PC-3 (cell line): ENCODE data around the gene BCO1. TPM values are rescaled to one million over a fixed set of nuclear protein-coding genes. Genes with fewer than 3 reads are reported as not detected.
A peak's percentile ranks its signal among the peaks of the same experiment; 100 is the strongest.

Source experiments
- ATAC-seq: fragments of 200-7000 bp; cut with Tn5 transposase; 2 replicates; pipeline ENCODE4 v1.9.1; 2020; ENCODE audit warnings: mild to moderate bottlenecking, moderate library complexity
- BruUV-seq: library from RNA; stranded (reverse); fragments of 400-500 nt; replicated peaks from 2 replicates; lab custom pipeline; 2021; lab: Mats Ljungman, UMichigan
- CTCF ChIA-PET: fragments of 300-600 bp; sonication (Branson Sonifier 250); formaldehyde crosslinking; loops from one replicate; lab custom pipeline; 2022; ENCODE audit warnings: antibody characterized with exemption; lab: Charles Lee
- POLR2A ChIA-PET: fragments of 300-600 bp; sonication (Branson Sonifier 250); formaldehyde crosslinking; loops from one replicate; lab custom pipeline; 2022; ENCODE audit warnings: antibody characterized with exemption; ENCODE audit not compliant: unreplicated experiment; lab: Charles Lee
- DNase-seq: peaks from one replicate; pipeline ENCODE4 v3.0.0-alpha.2; 2015
- H2AFZ ChIP-seq: fragments of 300-600 bp; sonication (generic); 2 replicates; pipeline ENCODE4 v1.6.0; 2016; ENCODE audit warnings: antibody characterized with exemption, low read length
- H3F3A ChIP-seq: fragments of 300-600 bp; sonication (generic); one replicate; pipeline ENCODE4 v1.6.0; 2017; ENCODE audit warnings: antibody characterized with exemption, low read length, control low read depth, mild to moderate bottlenecking; ENCODE audit not compliant: unreplicated experiment
- H3K27ac ChIP-seq: fragments of 300-600 bp; sonication (generic); 2 replicates; pipeline ENCODE4 v1.5.1; 2016; ENCODE audit warnings: mild to moderate bottlenecking, low read length
- H3K27me3 ChIP-seq: fragments of 300-600 bp; sonication (generic); 2 replicates; pipeline ENCODE4 v1.6.1; 2016; ENCODE audit warnings: low read length, mixed read lengths
- H3K36me3 ChIP-seq: fragments of 300-600 bp; sonication (generic); 2 replicates; pipeline ENCODE4 v1.6.1; 2016; ENCODE audit warnings: low read depth, mixed run types, low read length, mixed read lengths
- H3K4me1 ChIP-seq: fragments of 300-600 bp; sonication (generic); 2 replicates; pipeline ENCODE4 v1.5.1; 2016; ENCODE audit warnings: low read length; ENCODE audit not compliant: insufficient read depth
- H3K4me2 ChIP-seq: fragments of 300-600 bp; sonication (generic); 2 replicates; pipeline ENCODE4 v1.6.0; 2016; ENCODE audit warnings: low read length
- H3K4me3 ChIP-seq: fragments of 300-600 bp; sonication (generic); 2 replicates; pipeline ENCODE4 v1.5.1; 2016; ENCODE audit warnings: mild to moderate bottlenecking, low read length, mixed read lengths
- H3K79me2 ChIP-seq: fragments of 300-600 bp; sonication (generic); 2 replicates; pipeline ENCODE4 v1.6.1; 2017; ENCODE audit warnings: low read length, mixed read lengths
- H3K9ac ChIP-seq: fragments of 300-600 bp; sonication (generic); 2 replicates; pipeline ENCODE4 v1.6.0; 2016; ENCODE audit warnings: mild to moderate bottlenecking, low read length
- H3K9me2 ChIP-seq: fragments of 300-600 bp; sonication (generic); replicated peaks from 2 replicates; pipeline ENCODE4 v1.6.1; 2016; ENCODE audit warnings: mixed run types, low read length, mixed read lengths
- H3K9me3 ChIP-seq: fragments of 300-600 bp; sonication (generic); 2 replicates; pipeline ENCODE4 v1.6.1; 2016; ENCODE audit warnings: low read length, mixed read lengths
- H4K20me1 ChIP-seq: fragments of 300-600 bp; sonication (generic); 2 replicates; pipeline ENCODE4 v1.6.1; 2016; ENCODE audit warnings: low read length, mixed read lengths
- EZH2 ChIP-seq: fragments of 300-600 bp; sonication (generic); IDR thresholded peaks from one replicate; pipeline ENCODE4 v1.6.1; 2017; ENCODE audit warnings: antibody characterized with exemption, mild to moderate bottlenecking, low read length; ENCODE audit not compliant: unreplicated experiment
- EZH2phosphoT487 ChIP-seq: fragments of 300-600 bp; sonication (generic); IDR thresholded peaks from 2 replicates; pipeline ENCODE4 v1.6.1; 2018; ENCODE audit warnings: mild to moderate bottlenecking, antibody characterized with exemption, low read length, borderline replicate concordance
- intact Hi-C: fragments of 100-400 bp; cut with micrococcal nuclease; formaldehyde crosslinking; loops from 2 replicates; pipeline ENCODE4 v1.9.0; 2023
- total RNA-seq: library from RNA; depleted of rRNA; stranded (reverse); fragments of >200 nt; gene quantifications from 2 replicates; pipeline ENCODE4 v1.2.3, GENCODE V29; 2014
- TF ChIP-seq, protein P1 (sequence below): fragments of 300-600 bp; sonication (generic); conservative IDR thresholded peaks from 2 replicates; pipeline ENCODE4 v1.5.1; 2017; ENCODE audit warnings: antibody characterized with exemption, low read depth, mild to moderate bottlenecking, low read length

The BCO1 gene
- total RNA-seq, 1 experiment from 2014 or later = not detected

DNA sequence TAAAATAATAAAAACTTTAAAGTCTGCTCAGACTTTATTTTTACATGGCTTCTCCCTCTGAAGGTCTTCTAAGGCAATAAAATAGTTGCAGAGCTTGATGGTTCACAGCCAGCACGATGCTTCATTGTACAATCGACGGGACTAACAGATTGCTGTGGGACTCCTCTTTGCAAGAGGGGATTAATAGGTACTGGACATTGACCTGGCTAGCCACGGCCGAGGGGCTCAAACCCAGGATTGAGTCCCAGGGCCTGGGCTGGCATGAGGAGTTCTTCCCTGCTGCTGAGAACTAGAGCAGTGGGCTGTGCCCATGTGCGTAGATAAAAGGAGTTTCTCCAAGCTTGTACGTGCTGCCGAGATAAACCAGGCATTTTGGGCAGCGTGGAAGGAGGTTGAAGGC is 52.6 kb downstream of the BCO1 start:
- Histone ChIP-seq H3K9me2 (no peaks in the 10 kb centered on the region), H3F3A (no peaks in the 10 kb centered on the region), H3K9ac (no peak overlapping the region), H3K4me2 (no peak overlapping the region), H3K36me3 (no peaks in the 10 kb centered on the region), H3K9me3 (no peaks in the 10 kb centered on the region), H3K79me2 (no peaks in the 10 kb centered on the region), H3K27ac (no peak overlapping the region), H3K4me3 (no peak overlapping the region), H3K27me3 (no peaks in the 10 kb centered on the region), H4K20me1 (no peaks in the 10 kb centered on the region), H3K4me1 (no peaks in the 10 kb centered on the region), H2AFZ (no peak overlapping the region)
- POLR2A ChIA-PET = no interaction called here
- DNase-seq (no peak), ATAC-seq (no peak)
- BruUV-seq = no TSS peak
- CTCF ChIA-PET = no interaction called here
- TF ChIP-seq EZH2 = no peak
- TF ChIP-seq EZH2phosphoT487 = no peak
- TF ChIP-seq, protein P1, sequence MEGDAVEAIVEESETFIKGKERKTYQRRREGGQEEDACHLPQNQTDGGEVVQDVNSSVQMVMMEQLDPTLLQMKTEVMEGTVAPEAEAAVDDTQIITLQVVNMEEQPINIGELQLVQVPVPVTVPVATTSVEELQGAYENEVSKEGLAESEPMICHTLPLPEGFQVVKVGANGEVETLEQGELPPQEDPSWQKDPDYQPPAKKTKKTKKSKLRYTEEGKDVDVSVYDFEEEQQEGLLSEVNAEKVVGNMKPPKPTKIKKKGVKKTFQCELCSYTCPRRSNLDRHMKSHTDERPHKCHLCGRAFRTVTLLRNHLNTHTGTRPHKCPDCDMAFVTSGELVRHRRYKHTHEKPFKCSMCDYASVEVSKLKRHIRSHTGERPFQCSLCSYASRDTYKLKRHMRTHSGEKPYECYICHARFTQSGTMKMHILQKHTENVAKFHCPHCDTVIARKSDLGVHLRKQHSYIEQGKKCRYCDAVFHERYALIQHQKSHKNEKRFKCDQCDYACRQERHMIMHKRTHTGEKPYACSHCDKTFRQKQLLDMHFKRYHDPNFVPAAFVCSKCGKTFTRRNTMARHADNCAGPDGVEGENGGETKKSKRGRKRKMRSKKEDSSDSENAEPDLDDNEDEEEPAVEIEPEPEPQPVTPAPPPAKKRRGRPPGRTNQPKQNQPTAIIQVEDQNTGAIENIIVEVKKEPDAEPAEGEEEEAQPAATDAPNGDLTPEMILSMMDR = no peak
- intact Hi-C loops = no loop called here

DNA sequence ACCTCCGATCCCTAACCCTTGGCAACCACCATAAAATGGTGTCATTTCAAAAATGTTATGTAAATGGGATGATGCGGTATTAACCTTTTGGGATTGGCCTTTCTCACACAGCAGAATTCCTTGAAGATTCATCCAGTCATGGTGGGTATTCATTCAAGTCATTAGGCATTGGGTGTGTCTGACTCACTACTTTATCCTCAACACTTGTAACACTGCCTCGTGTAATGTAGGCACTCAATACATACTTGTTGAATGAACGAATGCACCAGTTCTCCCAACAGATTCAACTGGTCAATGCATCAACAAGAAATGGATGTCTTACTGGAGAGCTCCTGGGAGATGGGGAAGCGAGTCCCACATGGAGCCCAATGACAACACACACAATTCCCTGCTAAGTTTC is 54.4 kb downstream of the BCO1 start:
- Histone ChIP-seq H3K27ac (no peak overlapping the region), H3F3A (no peaks in the 10 kb centered on the region), H3K27me3 (no peaks in the 10 kb centered on the region), H3K4me1 (no peaks in the 10 kb centered on the region), H3K9me3 (no peaks in the 10 kb centered on the region), H2AFZ (no peak overlapping the region), H3K9ac (no peak overlapping the region), H3K79me2 (no peaks in the 10 kb centered on the region), H3K36me3 (no peaks in the 10 kb centered on the region), H3K4me3 (no peak overlapping the region), H4K20me1 (no peaks in the 10 kb centered on the region), H3K9me2 (no peaks in the 10 kb centered on the region), H3K4me2 (no peak overlapping the region)
- no peak for ATAC-seq
- intact Hi-C loops = no loop called here
- TF ChIP-seq, protein P1 = no peak
- TF ChIP-seq EZH2phosphoT487 = no peak
- no peak for TF ChIP-seq EZH2
- POLR2A ChIA-PET = no interaction called here
- CTCF ChIA-PET = no interaction called here
- DNase-seq = no peak
- no TSS peak for BruUV-seq

- no TSS peak for BruUV-seq
- intact Hi-C loops = no loop called here
- H3K9ac ChIP-seq = no peak overlapping the region
These were observed 55.7 kb downstream of the BCO1 start for GRCh38 chr16:81293909-81294802.

More at GRCh38 chr16:81293909-81294802, 55.7 kb downstream of the BCO1 start:
- no peaks in the 10 kb centered on the region for H4K20me1 ChIP-seq
- no peaks in the 10 kb centered on the region for H3K9me2 ChIP-seq
- H3K79me2 ChIP-seq = no peaks in the 10 kb centered on the region
- no peaks in the 10 kb centered on the region for H3K4me1 ChIP-seq
- DNase-seq = peak; percentile 23
- no peak overlapping the region for H2AFZ ChIP-seq
- H3K4me2 ChIP-seq = no peak overlapping the region
- ATAC-seq = no peak
- H3K9me3 ChIP-seq = no peaks in the 10 kb centered on the region
- TF ChIP-seq, protein P1 = no peak
- no peak for TF ChIP-seq EZH2phosphoT487
- no peak for TF ChIP-seq EZH2
- H3K36me3 ChIP-seq = no peaks in the 10 kb centered on the region
- H3K4me3 ChIP-seq = no peak overlapping the region
- H3K27me3 ChIP-seq = no peaks in the 10 kb centered on the region
- H3K27ac ChIP-seq = no peak overlapping the region
- ChIA-PET POLR2A (no interaction called here), CTCF (no interaction called here)
- H3F3A ChIP-seq = no peaks in the 10 kb centered on the region
